GM10266 (cell line): ENCODE measurements around the gene EEF2K.
A peak's percentile ranks its signal among the peaks of the same experiment; 100 is the strongest.
"Not testable (repeated sequence)": the region's sequence is repeated elsewhere in the genome, so short reads cannot be mapped to it uniquely, and the experiment has no call there.

Source experiments
- DNase-seq: peaks from one replicate; pipeline ENCODE4 v3.0.0; 2012; ENCODE audit errors: extremely low spot score
- CTCF ChIP-seq: IDR thresholded peaks from 2 replicates; pipeline ENCODE4 v1.5.1; 2012; ENCODE audit warnings: mild to moderate bottlenecking, low read depth; ENCODE audit not compliant: control insufficient read depth, insufficient read depth; ENCODE audit errors: missing control alignments

Gene EEF2K

GRCh38 chr16:22194707-22195444 is 11.2 kb upstream of the EEF2K start:
- DNase-seq, result no peak
- TF ChIP-seq CTCF, result no peak

- TF ChIP-seq CTCF, result no peak
- DNase-seq, result no peak
Measured at GRCh38 chr16:22195445-22195694, 10.7 kb upstream of the EEF2K start.

GRCh38 chr16:22195695-22196558 is 10.2 kb upstream of the EEF2K start:
- peak; percentile 70 for DNase-seq

GRCh38 chr16:22196559-22197168 is 9.4 kb upstream of the EEF2K start:
- not testable (repeated sequence) for DNase-seq

More at GRCh38 chr16:22195695-22196558, 10.2 kb upstream of the EEF2K start:
- peak; percentile 72 for TF ChIP-seq CTCF

- peak; percentile 31 for TF ChIP-seq CTCF
- DNase-seq, result no peak
Measured at GRCh38 chr16:22198547-22199293, 7.4 kb upstream of the EEF2K start.

GRCh38 chr16:22202261-22202637 is 3.8 kb upstream of the EEF2K start:
- TF ChIP-seq CTCF, result no peak
- DNase-seq, result no peak

- TF ChIP-seq CTCF, result no peak
- DNase-seq, result no peak
Measured at GRCh38 chr16:22203091-22203490, 3.0 kb upstream of the EEF2K start.
